ENCODE results near the gene CAPZA3. TPM values are rescaled to one million over a fixed set of nuclear protein-coding genes. Genes with fewer than 3 reads are reported as not detected.

The CAPZA3 gene
- total and polyA plus RNA-seq, 10 of the 15 experiments (the other 5 are each of a cell fraction or from before 2014, with no cell fraction given), result not detected

DNA sequence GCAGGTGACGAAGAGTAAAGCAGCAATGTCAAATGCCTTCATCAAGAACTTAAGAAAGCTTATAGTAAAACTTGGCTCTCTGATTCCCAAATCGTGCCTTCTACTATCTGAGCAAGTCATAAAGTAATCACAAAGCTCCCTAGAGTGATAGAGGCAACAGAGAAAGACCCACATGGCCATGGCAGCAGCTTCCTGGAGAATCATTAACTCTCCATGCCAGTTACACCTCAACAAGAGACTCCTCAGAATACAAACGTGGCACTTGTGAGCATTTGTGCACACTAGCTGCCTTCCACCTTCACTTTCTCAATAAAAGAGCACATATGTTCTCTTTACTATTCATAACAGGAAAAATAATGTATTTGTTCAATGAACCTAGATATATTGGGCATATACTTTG is 48.1 kb upstream of the CAPZA3 start:
- in situ Hi-C loops (cut with MboI), result no loop called here
- no peaks in the 10 kb centered on the region for H3K79me2 ChIP-seq (ENCODE audit: control insufficient read depth, insufficient read depth, low read length)
- no peak overlapping the region for H3K9ac ChIP-seq (ENCODE audit: control insufficient read depth, insufficient read depth, low read length)
- no peak overlapping the region for H2AFZ ChIP-seq (ENCODE audit: control insufficient read depth, low read depth, low read length)
- SMC1A ChIA-PET (ENCODE audit: uncharacterized antibody, unreplicated experiment), result no interaction called here
- H3K27ac ChIP-seq (ENCODE audit: control insufficient read depth, insufficient read depth), result no peak overlapping the region
- CTCF ChIA-PET, result interaction anchor here (1.6 kb wide), 1 partner anchor 10 kb away, joined by 6 read pairs; no protein-coding TSS in a partner anchor
- 4% methylated on average over 3 of the region's 3 CpGs for WGBS (ENCODE audit: insufficient coverage, insufficient replicate concordance, low lambda C conversion rate, missing lambda C conversion rate)
- POLR2A ChIA-PET, result no interaction called here
- no peaks in the 10 kb centered on the region for H3K4me1 ChIP-seq (ENCODE audit: control insufficient read depth, insufficient read depth, low read length)
- intact Hi-C loops (cut with micrococcal nuclease; ENCODE audit: unreplicated experiment), result no loop called here
- H3K27me3 ChIP-seq (replicated peaks in 1 of 2; ENCODE audit: control insufficient read depth in 2 of 2, insufficient read depth in 2 of 2, low read length in 1 of 2), result no peaks in the 10 kb centered on the region
- FAIRE-seq (no peak), DNase-seq (ENCODE audit: low read depth, low spot score) (no peak), ATAC-seq (no peak)
- no peaks in the 10 kb centered on the region for H3K36me3 ChIP-seq (ENCODE audit: control insufficient read depth in 2 of 2, insufficient read depth in 2 of 2, low read length in 1 of 2)
- RAD21 ChIA-PET (ENCODE audit: unreplicated experiment), result no interaction called here
- no peak overlapping the region for H3K4me2 ChIP-seq (ENCODE audit: control insufficient read depth, insufficient read depth)
- BruUV-seq (replicated peaks), result no TSS peak
- H3K4me3 ChIP-seq, result no peak overlapping the region
- no peaks in the 10 kb centered on the region for H3K9me3 ChIP-seq (replicated peaks; ENCODE audit: control insufficient read depth, insufficient read depth, low read length)
- H4K20me1 ChIP-seq (ENCODE audit: control insufficient read depth, insufficient read depth), result no peaks in the 10 kb centered on the region
- TF ChIP-seq ASH2L (IDR thresholded peaks at IDR 0.05; ENCODE audit: borderline replicate concordance, low read depth), result no peak
- TF ChIP-seq SMAD5 (IDR thresholded peaks at IDR 0.05; ENCODE audit: low read depth), result no peak
- TF ChIP-seq SUZ12 (IDR thresholded peaks at IDR 0.05; ENCODE audit: unreplicated experiment), result no peak
- TF ChIP-seq BCL11A (IDR thresholded peaks at IDR 0.05; ENCODE audit: low read depth, low read length), result no peak
- TF ChIP-seq BMI1 (IDR thresholded peaks at IDR 0.05; ENCODE audit: borderline replicate concordance), result no peak
- no peak for TF ChIP-seq POLR2AphosphoS2 (IDR thresholded peaks at IDR 0.05; ENCODE audit: low read depth, low read length)
- no peak for TF ChIP-seq RAD21 (IDR thresholded peaks at IDR 0.05; ENCODE audit: insufficient read depth, low read depth, low read length)
- no peak for TF ChIP-seq SMARCA5 (IDR thresholded peaks at IDR 0.05)
- no peak for TF ChIP-seq KLF5 (IDR thresholded peaks at IDR 0.05; ENCODE audit: partially characterized antibody)
- TF ChIP-seq EP300 (IDR thresholded peaks at IDR 0.05; ENCODE audit: borderline replicate concordance in 1 of 2, control insufficient read depth in 1 of 2, low read depth in 2 of 2, low read length in 2 of 2), result no peak
- TF ChIP-seq WRNIP1 (IDR thresholded peaks at IDR 0.05; ENCODE audit: borderline replicate concordance, low read depth, low read length), result no peak
- TF ChIP-seq NBN (IDR thresholded peaks at IDR 0.05), result no peak
- TF ChIP-seq RB1 (IDR thresholded peaks at IDR 0.05; ENCODE audit: borderline replicate concordance), result no peak
- TF ChIP-seq, protein P1, sequence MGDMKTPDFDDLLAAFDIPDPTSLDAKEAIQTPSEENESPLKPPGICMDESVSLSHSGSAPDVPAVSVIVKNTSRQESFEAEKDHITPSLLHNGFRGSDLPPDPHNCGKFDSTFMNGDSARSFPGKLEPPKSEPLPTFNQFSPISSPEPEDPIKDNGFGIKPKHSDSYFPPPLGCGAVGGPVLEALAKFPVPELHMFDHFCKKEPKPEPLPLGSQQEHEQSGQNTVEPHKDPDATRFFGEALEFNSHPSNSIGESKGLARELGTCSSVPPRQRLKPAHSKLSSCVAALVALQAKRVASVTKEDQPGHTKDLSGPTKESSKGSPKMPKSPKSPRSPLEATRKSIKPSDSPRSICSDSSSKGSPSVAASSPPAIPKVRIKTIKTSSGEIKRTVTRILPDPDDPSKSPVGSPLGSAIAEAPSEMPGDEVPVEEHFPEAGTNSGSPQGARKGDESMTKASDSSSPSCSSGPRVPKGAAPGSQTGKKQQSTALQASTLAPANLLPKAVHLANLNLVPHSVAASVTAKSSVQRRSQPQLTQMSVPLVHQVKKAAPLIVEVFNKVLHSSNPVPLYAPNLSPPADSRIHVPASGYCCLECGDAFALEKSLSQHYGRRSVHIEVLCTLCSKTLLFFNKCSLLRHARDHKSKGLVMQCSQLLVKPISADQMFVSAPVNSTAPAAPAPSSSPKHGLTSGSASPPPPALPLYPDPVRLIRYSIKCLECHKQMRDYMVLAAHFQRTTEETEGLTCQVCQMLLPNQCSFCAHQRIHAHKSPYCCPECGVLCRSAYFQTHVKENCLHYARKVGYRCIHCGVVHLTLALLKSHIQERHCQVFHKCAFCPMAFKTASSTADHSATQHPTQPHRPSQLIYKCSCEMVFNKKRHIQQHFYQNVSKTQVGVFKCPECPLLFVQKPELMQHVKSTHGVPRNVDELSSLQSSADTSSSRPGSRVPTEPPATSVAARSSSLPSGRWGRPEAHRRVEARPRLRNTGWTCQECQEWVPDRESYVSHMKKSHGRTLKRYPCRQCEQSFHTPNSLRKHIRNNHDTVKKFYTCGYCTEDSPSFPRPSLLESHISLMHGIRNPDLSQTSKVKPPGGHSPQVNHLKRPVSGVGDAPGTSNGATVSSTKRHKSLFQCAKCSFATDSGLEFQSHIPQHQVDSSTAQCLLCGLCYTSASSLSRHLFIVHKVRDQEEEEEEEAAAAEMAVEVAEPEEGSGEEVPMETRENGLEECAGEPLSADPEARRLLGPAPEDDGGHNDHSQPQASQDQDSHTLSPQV (IDR thresholded peaks at IDR 0.05), result no peak
- TF ChIP-seq CBX5 (IDR thresholded peaks at IDR 0.05; ENCODE audit: low read depth), result no peak
- no peak for TF ChIP-seq FOXM1 (IDR thresholded peaks at IDR 0.05; ENCODE audit: low read depth, low read length)
- no peak for TF ChIP-seq MEF2A (IDR thresholded peaks at IDR 0.05; ENCODE audit: insufficient read depth, low read depth, low read length)

All from GM12878 (cell line).